Retinal pigment epithelial cell (primary cell): ENCODE measurements around the gene PSPC1.
"Not testable (repeated sequence)": the region's sequence is repeated elsewhere in the genome, so short reads cannot be mapped to it uniquely, and the experiment has no call there.

Experiments
- DNase-seq: peaks from one replicate; pipeline ENCODE4 v3.0.0-alpha.2; 2010; ENCODE audit warnings: low read depth
- H3K4me3 ChIP-seq: 2 replicates; pipeline ENCODE4 v1.5.1; 2011; ENCODE audit warnings: mild to moderate bottlenecking, low read length, control low read depth, moderate library complexity
- TF ChIP-seq, protein P1 (sequence below): conservative IDR thresholded peaks from 2 replicates; pipeline ENCODE4 v1.5.1; 2011; ENCODE audit warnings: low read depth, low read length, control low read depth, inconsistent platforms

Gene PSPC1

GRCh38 chr13:19742643-19743042 lies 40.1 kb downstream of the PSPC1 start:
- H3K4me3 ChIP-seq: no peak overlapping the region
- TF ChIP-seq, protein P1, sequence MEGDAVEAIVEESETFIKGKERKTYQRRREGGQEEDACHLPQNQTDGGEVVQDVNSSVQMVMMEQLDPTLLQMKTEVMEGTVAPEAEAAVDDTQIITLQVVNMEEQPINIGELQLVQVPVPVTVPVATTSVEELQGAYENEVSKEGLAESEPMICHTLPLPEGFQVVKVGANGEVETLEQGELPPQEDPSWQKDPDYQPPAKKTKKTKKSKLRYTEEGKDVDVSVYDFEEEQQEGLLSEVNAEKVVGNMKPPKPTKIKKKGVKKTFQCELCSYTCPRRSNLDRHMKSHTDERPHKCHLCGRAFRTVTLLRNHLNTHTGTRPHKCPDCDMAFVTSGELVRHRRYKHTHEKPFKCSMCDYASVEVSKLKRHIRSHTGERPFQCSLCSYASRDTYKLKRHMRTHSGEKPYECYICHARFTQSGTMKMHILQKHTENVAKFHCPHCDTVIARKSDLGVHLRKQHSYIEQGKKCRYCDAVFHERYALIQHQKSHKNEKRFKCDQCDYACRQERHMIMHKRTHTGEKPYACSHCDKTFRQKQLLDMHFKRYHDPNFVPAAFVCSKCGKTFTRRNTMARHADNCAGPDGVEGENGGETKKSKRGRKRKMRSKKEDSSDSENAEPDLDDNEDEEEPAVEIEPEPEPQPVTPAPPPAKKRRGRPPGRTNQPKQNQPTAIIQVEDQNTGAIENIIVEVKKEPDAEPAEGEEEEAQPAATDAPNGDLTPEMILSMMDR: no peak
- DNase-seq: no peak

DNA sequence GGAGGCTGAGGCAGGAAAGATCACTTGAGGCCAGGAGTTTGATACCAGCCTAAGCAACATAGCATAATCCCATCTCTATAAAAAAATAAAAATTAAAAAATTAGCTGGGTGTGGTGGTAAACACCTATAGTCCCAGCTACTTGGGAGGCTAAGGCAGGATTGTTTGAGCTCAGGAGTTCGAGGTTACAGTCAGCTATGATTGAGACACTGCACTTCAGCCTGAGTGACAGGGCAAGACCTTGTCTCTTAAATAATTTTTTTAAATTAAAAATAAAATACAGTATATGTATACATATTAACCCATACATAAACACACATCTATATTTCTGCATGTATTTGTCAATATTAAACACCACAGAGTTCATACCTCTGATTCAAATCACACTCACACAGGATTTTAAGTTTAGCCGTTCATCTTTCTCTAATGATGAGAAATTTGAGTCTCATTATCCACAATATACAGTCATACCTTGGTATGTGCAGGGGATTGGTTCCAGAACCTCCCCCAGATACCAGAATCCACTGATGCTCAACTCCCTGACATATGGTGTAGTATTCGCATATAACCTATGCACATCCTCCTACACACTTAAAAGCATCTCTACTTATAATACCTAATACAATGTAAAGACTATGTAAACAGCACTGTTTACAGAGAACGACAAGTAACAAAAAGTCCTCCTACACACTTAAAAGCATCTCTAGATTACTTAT lies 44.7 kb downstream of the PSPC1 start:
- TF ChIP-seq, protein P1: no peak
- DNase-seq: no peak
- no peak overlapping the region for H3K4me3 ChIP-seq

- no peak overlapping the region for H3K4me3 ChIP-seq
- no peak for DNase-seq
- TF ChIP-seq, protein P1: no peak
Observed at GRCh38 chr13:19726611-19727010, 56.1 kb downstream of the PSPC1 start.

DNA sequence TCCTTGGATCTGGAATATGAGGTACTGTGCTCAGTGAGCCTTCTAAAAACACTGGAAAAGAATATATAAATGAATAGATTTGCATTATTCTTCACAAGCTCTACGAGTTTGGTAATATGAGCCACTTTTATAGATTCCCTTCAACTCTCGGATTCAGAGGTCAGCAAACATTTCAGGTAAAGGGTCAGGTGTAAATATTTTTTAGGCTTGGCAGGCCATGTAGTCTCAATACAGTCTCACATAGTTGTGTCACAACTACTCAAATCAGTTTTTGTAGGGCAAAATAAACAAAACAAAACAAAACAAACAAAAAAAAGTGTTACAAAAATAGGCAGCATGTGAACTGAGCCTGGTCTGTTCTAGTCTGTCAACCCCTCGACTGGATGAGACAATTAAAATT lies 57.4 kb downstream of the PSPC1 start:
- no peak overlapping the region for H3K4me3 ChIP-seq
- TF ChIP-seq, protein P1: no peak
- DNase-seq: no peak

DNA sequence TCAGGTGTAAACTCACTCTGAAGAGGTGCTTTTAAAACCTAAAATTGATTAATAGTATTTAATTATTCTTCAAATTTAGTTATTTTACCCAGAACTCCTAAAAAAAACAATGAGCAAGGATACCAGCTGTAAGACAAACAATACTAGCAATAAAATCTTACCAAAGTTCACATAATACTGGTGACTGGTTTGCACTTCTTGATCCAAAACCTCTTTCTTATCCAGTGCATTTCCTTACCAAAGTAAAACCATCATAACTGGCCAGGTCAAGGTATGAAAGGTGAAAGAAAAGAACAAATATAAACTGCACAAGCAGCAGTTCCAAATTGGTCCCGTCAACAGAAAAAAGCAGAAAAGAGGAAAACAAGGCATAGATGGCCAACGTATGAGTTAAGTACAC lies 62.7 kb downstream of the PSPC1 start:
- DNase-seq: no peak
- no peak overlapping the region for H3K4me3 ChIP-seq
- TF ChIP-seq, protein P1: no peak

DNA sequence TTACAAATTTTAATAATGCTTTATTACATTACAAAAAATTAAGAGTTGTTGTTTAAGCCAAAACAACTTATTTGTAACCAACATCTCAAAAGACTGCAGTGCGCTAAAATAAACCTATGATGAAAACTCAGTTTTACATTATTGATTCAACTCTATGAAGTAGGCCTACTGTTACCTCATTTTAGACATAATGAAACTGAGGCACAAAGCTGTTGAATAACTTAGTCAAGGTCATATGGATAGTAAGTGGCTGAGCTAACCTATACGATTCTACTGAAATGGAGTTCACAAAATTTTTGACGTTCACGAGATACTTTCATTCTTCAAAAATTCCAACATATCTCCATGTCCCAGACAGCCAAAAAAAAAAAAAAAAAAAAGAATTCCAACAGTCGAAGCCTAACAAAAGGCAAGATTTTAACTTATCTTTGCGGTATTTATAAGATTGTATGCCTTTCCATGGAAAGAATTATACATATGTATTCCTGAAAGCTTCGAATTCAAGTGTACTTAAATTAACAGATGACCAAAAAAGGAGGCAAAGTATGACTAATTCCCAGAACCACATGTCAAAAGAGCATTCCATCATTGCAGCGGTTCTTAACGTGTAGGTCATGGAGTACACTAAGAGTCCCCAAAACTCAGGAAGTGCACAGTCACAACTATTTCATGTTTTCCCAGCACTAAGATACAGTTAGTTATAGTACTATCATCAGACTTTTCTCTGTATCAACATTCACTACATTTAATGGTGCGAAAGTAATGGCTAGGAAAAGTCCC lies 69.4 kb downstream of the PSPC1 start:
- TF ChIP-seq, protein P1: no peak
- peak; percentile 8 for DNase-seq
- H3K4me3 ChIP-seq: no peak overlapping the region

- not testable (repeated sequence) for H3K4me3 ChIP-seq, DNase-seq
Observed at GRCh38 chr13:19709782-19710181, 73.0 kb downstream of the PSPC1 start.

- H3K4me3 ChIP-seq, DNase-seq: not testable (repeated sequence)
Observed at GRCh38 chr13:19709039-19709438, 73.7 kb downstream of the PSPC1 start.

- DNase-seq, H3K4me3 ChIP-seq: not testable (repeated sequence)
Observed at GRCh38 chr13:19704256-19704655, 78.5 kb downstream of the PSPC1 start.

- not testable (repeated sequence) for H3K4me3 ChIP-seq, DNase-seq
Observed at GRCh38 chr13:19701619-19702018, 81.1 kb downstream of the PSPC1 start.

- not testable (repeated sequence) for DNase-seq, H3K4me3 ChIP-seq
Observed at GRCh38 chr13:19700963-19701362, 81.8 kb downstream of the PSPC1 start.
